ENCODE data around the gene EVPLL.

DNA sequence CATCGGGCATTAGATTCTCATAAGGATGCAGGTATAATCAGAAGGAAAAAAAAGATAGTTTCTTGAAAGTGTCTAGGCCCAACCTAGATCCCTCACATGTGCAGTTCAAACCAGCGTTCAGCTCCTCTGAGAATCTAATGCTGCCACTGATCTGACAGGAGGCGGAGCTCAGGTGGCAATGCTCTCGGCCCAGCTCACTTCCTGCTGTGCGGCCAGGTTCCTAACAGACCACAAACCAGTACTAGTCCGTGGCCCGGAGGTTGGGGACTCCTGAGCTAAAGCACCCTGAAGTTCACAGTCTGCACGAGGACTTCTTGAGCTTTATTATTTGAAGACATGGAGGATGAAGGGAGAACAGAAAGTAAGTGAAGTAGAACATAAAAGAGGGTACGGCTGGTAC is 45.7 kb upstream of the EVPLL start:
- TF ChIP-seq, protein P1, sequence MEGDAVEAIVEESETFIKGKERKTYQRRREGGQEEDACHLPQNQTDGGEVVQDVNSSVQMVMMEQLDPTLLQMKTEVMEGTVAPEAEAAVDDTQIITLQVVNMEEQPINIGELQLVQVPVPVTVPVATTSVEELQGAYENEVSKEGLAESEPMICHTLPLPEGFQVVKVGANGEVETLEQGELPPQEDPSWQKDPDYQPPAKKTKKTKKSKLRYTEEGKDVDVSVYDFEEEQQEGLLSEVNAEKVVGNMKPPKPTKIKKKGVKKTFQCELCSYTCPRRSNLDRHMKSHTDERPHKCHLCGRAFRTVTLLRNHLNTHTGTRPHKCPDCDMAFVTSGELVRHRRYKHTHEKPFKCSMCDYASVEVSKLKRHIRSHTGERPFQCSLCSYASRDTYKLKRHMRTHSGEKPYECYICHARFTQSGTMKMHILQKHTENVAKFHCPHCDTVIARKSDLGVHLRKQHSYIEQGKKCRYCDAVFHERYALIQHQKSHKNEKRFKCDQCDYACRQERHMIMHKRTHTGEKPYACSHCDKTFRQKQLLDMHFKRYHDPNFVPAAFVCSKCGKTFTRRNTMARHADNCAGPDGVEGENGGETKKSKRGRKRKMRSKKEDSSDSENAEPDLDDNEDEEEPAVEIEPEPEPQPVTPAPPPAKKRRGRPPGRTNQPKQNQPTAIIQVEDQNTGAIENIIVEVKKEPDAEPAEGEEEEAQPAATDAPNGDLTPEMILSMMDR (conservative IDR thresholded peaks at IDR 0.05) = no peak
- no peak for TF ChIP-seq ZFX (IDR thresholded peaks at IDR 0.05)
